SK-N-SH treated with all-trans-retinoic acid at 6 μM for 48 hours (cell line): ENCODE results near the gene AP3B1.

Experiments used
- ATAC-seq: fragments of 200-7000 bp; cut with Tn5 transposase; 3 replicates; pipeline ENCODE4 v1.9.1; 2020; ENCODE audit warnings: mild to moderate bottlenecking, moderate library complexity
- ARNTL ChIP-seq: fragments of 450-650 bp; formaldehyde crosslinking; IDR thresholded peaks from 2 replicates; pipeline ENCODE4 v1.5.0; 2020; ENCODE audit warnings: low read depth, mild to moderate bottlenecking, moderate library complexity, borderline replicate concordance
- BACH2 ChIP-seq: fragments of 250-450 bp; sonication (Bioruptor Pico); IDR thresholded peaks from 2 replicates; pipeline ENCODE4 v1.9.0; 2021; ENCODE audit warnings: mild to moderate bottlenecking, borderline replicate concordance
- CSDC2 ChIP-seq: fragments of 250-450 bp; sonication (Bioruptor Pico); IDR thresholded peaks from 2 replicates; pipeline ENCODE4 v1.5.0; 2020; ENCODE audit warnings: mild to moderate bottlenecking, moderate library complexity
- ESRRG ChIP-seq: fragments of 250-450 bp; sonication (Bioruptor Pico); IDR thresholded peaks from 2 replicates; pipeline ENCODE4 v1.6.1; 2021; ENCODE audit warnings: mild to moderate bottlenecking
- GLIS3 ChIP-seq: fragments of 250-450 bp; sonication (Bioruptor Pico); IDR thresholded peaks from 2 replicates; pipeline ENCODE4 v1.5.0; 2020; ENCODE audit warnings: mild to moderate bottlenecking, moderate library complexity
- OSR1 ChIP-seq: fragments of 250-450 bp; sonication (Bioruptor Pico); IDR thresholded peaks from 2 replicates; pipeline ENCODE4 v1.8.0; 2022; ENCODE audit warnings: moderate library complexity, mild to moderate bottlenecking, inconsistent platforms
- PPARA ChIP-seq: fragments of 250-450 bp; sonication (Bioruptor Pico); IDR thresholded peaks from 2 replicates; pipeline ENCODE4 v1.5.0; 2020; ENCODE audit warnings: mild to moderate bottlenecking, borderline replicate concordance
- RARB ChIP-seq: fragments of 250-450 bp; sonication (Bioruptor Pico); IDR thresholded peaks from 2 replicates; pipeline ENCODE4 v1.8.0; 2021; ENCODE audit warnings: mild to moderate bottlenecking, moderate library complexity
- SNAI2 ChIP-seq: fragments of 250-450 bp; sonication (Bioruptor Pico); IDR thresholded peaks from 2 replicates; pipeline ENCODE4 v1.5.0; 2020; ENCODE audit warnings: mild to moderate bottlenecking, moderate library complexity
- TCF4 ChIP-seq: fragments of 250-450 bp; sonication (Bioruptor Pico); IDR thresholded peaks from 2 replicates; pipeline ENCODE4 v1.8.0; 2021; ENCODE audit warnings: mild to moderate bottlenecking, moderate library complexity, borderline replicate concordance
- TOX ChIP-seq: fragments of 250-450 bp; sonication (Bioruptor Pico); IDR thresholded peaks from 2 replicates; pipeline ENCODE4 v1.8.0; 2021; ENCODE audit warnings: mild to moderate bottlenecking, moderate library complexity, borderline replicate concordance
- ZC3H10 ChIP-seq: fragments of 250-450 bp; sonication (Bioruptor Pico); IDR thresholded peaks from 2 replicates; pipeline ENCODE4 v1.5.1; 2021; ENCODE audit warnings: mild to moderate bottlenecking, moderate library complexity
- ZFP3 ChIP-seq: fragments of 250-450 bp; sonication (Bioruptor Pico); IDR thresholded peaks from 2 replicates; pipeline ENCODE4 v1.5.0; 2020; ENCODE audit warnings: mild to moderate bottlenecking, moderate library complexity
- ZFP30 ChIP-seq: fragments of 450-650 bp; formaldehyde crosslinking; IDR thresholded peaks from 2 replicates; pipeline ENCODE4 v1.5.0; 2022; ENCODE audit warnings: mild to moderate bottlenecking, moderate library complexity
- ZNF70 ChIP-seq: fragments of 450-650 bp; formaldehyde crosslinking; IDR thresholded peaks from 2 replicates; pipeline ENCODE4 v1.5.0; 2020; ENCODE audit warnings: mild to moderate bottlenecking, moderate library complexity
- ZNF8 ChIP-seq: fragments of 450-650 bp; formaldehyde crosslinking; IDR thresholded peaks from 2 replicates; pipeline ENCODE4 v1.5.0; 2020; ENCODE audit warnings: mild to moderate bottlenecking, moderate library complexity
- TF ChIP-seq, protein P1 (sequence below): fragments of 250-450 bp; sonication (Bioruptor Pico); IDR thresholded peaks from 2 replicates; pipeline ENCODE4 v1.8.0; 2020; ENCODE audit warnings: mild to moderate bottlenecking, moderate library complexity, borderline replicate concordance
- TF ChIP-seq, protein P2 (sequence below): fragments of 250-450 bp; sonication (Bioruptor Pico); IDR thresholded peaks from 2 replicates; pipeline ENCODE4 v1.5.1; 2021; ENCODE audit warnings: mild to moderate bottlenecking, moderate library complexity
- TF ChIP-seq, protein P3 (sequence below): fragments of 250-450 bp; sonication (Bioruptor Pico); IDR thresholded peaks from 2 replicates; pipeline ENCODE4 v1.8.0; 2021; ENCODE audit warnings: low read depth, mild to moderate bottlenecking, moderate library complexity, borderline replicate concordance
- TF ChIP-seq, protein P4 (sequence below): fragments of 250-450 bp; sonication (Bioruptor Pico); IDR thresholded peaks from 2 replicates; pipeline ENCODE4 v1.5.0; 2020; ENCODE audit warnings: mild to moderate bottlenecking, moderate library complexity

AP3B1 gene

DNA sequence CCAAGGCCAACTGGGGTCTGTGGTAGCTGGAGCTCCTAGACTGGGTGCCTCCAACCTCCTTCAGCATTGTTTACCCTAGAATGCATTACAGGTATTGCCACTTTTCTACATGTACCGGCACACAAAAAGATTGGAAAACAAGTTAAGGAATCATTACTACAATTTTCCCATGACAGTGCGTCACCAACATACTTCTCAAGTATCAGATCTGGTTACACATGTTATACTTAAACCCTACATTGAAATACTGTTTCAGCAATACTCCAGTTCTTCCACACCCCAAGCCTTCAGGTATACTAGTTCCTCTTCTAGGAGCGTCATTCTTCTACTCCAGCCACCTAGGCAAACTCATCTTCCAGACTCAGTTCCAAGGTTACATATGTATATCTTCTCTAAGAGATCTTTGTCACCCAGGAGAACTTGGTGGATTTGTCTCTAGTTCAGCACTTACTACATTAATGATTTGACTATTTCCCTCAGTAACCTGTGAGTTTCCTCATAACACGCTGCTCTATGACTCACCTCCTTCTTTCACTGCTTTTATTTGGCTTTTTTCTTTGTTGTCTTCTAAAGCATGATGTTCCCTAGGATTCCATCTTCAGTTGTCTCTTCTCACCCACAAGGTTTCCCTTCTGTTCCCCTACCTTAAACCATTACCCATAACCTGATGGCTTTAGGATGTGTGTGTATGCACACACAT is 217.0 kb downstream of the AP3B1 start:
- no peak for TF ChIP-seq RARB
- TF ChIP-seq ZFP3 (CRISPR knock-in tag), result no peak
- no peak for TF ChIP-seq TOX (CRISPR knock-in tag)
- no peak for TF ChIP-seq ESRRG (CRISPR knock-in tag)
- TF ChIP-seq, protein P1, sequence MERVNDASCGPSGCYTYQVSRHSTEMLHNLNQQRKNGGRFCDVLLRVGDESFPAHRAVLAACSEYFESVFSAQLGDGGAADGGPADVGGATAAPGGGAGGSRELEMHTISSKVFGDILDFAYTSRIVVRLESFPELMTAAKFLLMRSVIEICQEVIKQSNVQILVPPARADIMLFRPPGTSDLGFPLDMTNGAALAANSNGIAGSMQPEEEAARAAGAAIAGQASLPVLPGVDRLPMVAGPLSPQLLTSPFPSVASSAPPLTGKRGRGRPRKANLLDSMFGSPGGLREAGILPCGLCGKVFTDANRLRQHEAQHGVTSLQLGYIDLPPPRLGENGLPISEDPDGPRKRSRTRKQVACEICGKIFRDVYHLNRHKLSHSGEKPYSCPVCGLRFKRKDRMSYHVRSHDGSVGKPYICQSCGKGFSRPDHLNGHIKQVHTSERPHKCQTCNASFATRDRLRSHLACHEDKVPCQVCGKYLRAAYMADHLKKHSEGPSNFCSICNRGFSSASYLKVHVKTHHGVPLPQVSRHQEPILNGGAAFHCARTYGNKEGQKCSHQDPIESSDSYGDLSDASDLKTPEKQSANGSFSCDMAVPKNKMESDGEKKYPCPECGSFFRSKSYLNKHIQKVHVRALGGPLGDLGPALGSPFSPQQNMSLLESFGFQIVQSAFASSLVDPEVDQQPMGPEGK (CRISPR knock-in tag), result no peak
- TF ChIP-seq, protein P2, sequence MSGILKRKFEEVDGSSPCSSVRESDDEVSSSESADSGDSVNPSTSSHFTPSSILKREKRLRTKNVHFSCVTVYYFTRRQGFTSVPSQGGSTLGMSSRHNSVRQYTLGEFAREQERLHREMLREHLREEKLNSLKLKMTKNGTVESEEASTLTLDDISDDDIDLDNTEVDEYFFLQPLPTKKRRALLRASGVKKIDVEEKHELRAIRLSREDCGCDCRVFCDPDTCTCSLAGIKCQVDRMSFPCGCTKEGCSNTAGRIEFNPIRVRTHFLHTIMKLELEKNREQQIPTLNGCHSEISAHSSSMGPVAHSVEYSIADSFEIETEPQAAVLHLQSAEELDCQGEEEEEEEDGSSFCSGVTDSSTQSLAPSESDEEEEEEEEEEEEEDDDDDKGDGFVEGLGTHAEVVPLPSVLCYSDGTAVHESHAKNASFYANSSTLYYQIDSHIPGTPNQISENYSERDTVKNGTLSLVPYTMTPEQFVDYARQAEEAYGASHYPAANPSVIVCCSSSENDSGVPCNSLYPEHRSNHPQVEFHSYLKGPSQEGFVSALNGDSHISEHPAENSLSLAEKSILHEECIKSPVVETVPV (CRISPR knock-in tag), result no peak
- TF ChIP-seq ZC3H10 (CRISPR knock-in tag), result no peak
- TF ChIP-seq PPARA (CRISPR knock-in tag), result no peak
- TF ChIP-seq GLIS3 (CRISPR knock-in tag), result no peak
- TF ChIP-seq CSDC2 (CRISPR knock-in tag), result no peak
- TF ChIP-seq ZFP30 (CRISPR knock-in tag), result no peak
- TF ChIP-seq, protein P3, sequence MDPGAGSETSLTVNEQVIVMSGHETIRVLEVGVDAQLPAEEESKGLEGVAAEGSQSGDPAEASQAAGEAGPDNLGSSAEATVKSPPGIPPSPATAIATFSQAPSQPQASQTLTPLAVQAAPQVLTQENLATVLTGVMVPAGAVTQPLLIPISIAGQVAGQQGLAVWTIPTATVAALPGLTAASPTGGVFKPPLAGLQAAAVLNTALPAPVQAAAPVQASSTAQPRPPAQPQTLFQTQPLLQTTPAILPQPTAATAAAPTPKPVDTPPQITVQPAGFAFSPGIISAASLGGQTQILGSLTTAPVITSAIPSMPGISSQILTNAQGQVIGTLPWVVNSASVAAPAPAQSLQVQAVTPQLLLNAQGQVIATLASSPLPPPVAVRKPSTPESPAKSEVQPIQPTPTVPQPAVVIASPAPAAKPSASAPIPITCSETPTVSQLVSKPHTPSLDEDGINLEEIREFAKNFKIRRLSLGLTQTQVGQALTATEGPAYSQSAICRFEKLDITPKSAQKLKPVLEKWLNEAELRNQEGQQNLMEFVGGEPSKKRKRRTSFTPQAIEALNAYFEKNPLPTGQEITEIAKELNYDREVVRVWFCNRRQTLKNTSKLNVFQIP (CRISPR knock-in tag), result no peak
- no peak for TF ChIP-seq ARNTL (CRISPR knock-in tag)
- no peak for TF ChIP-seq OSR1 (CRISPR knock-in tag)
- TF ChIP-seq SNAI2, result no peak
- TF ChIP-seq TCF4 (CRISPR knock-in tag), result no peak
- TF ChIP-seq, protein P4, sequence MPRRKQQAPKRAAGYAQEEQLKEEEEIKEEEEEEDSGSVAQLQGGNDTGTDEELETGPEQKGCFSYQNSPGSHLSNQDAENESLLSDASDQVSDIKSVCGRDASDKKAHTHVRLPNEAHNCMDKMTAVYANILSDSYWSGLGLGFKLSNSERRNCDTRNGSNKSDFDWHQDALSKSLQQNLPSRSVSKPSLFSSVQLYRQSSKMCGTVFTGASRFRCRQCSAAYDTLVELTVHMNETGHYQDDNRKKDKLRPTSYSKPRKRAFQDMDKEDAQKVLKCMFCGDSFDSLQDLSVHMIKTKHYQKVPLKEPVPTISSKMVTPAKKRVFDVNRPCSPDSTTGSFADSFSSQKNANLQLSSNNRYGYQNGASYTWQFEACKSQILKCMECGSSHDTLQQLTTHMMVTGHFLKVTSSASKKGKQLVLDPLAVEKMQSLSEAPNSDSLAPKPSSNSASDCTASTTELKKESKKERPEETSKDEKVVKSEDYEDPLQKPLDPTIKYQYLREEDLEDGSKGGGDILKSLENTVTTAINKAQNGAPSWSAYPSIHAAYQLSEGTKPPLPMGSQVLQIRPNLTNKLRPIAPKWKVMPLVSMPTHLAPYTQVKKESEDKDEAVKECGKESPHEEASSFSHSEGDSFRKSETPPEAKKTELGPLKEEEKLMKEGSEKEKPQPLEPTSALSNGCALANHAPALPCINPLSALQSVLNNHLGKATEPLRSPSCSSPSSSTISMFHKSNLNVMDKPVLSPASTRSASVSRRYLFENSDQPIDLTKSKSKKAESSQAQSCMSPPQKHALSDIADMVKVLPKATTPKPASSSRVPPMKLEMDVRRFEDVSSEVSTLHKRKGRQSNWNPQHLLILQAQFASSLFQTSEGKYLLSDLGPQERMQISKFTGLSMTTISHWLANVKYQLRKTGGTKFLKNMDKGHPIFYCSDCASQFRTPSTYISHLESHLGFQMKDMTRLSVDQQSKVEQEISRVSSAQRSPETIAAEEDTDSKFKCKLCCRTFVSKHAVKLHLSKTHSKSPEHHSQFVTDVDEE (CRISPR knock-in tag), result no peak
- TF ChIP-seq ZNF70, result no peak
- no peak for TF ChIP-seq ZNF8 (CRISPR knock-in tag)
- TF ChIP-seq BACH2 (CRISPR knock-in tag), result no peak
- TF ChIP-seq, all 23 proteins: peak for 0
- ATAC-seq, result no peak

DNA sequence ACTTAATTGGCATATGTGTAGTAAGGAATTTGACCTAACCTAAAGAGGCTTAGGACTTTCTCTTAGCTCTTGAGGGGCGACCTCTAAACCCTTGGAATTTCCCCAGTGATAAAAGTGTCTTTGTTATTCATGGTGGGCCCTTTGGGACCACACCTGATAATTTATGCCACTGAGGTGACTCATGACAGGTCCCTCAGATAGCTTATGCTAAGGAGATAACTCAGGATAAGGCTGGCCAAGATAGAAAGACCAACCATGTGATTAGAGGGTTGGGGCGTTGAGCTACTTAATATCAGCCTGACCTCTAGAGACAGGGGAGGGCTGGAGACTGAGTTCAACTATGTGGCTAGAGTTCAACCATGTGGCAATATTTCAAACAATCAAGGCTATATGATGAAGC is 218.1 kb downstream of the AP3B1 start:
- TF ChIP-seq, protein P4 (CRISPR knock-in tag), result no peak
- TF ChIP-seq ARNTL (CRISPR knock-in tag) (no peak), ZFP30 (CRISPR knock-in tag) (no peak), ZFP3 (CRISPR knock-in tag) (no peak), BACH2 (CRISPR knock-in tag) (no peak), ZNF70 (no peak), RARB (no peak), CSDC2 (CRISPR knock-in tag) (no peak), TOX (CRISPR knock-in tag) (no peak), ESRRG (CRISPR knock-in tag) (no peak), OSR1 (CRISPR knock-in tag) (no peak), SNAI2 (no peak)
- TF ChIP-seq, protein P2 (CRISPR knock-in tag), result no peak
- TF ChIP-seq, protein P1 (CRISPR knock-in tag), result no peak
- ATAC-seq, result no peak
